HL-60 (cell line): ENCODE results near the gene FARP2.

Experiments
- GABPA ChIP-seq: IDR thresholded peaks from 2 replicates; pipeline ENCODE4 v1.6.1; 2012; ENCODE audit warnings: low read depth
- POLR2AphosphoS5 ChIP-seq: IDR thresholded peaks from 2 replicates; pipeline ENCODE4 v1.6.1; 2012; ENCODE audit warnings: low read depth
- SPI1 ChIP-seq: IDR thresholded peaks from 2 replicates; pipeline ENCODE4 v1.6.1; 2012; ENCODE audit warnings: low read depth, mild to moderate bottlenecking, borderline replicate concordance
- TF ChIP-seq, protein P1 (sequence below): IDR thresholded peaks from one replicate; pipeline ENCODE4 v1.5.1; 2011; ENCODE audit warnings: low read length, control low read depth, inconsistent platforms; ENCODE audit not compliant: insufficient read depth
- TF ChIP-seq, protein P2 (sequence below): IDR thresholded peaks from 2 replicates; pipeline ENCODE4 v1.6.1; 2012; ENCODE audit warnings: low read depth; ENCODE audit not compliant: insufficient replicate concordance

DNA sequence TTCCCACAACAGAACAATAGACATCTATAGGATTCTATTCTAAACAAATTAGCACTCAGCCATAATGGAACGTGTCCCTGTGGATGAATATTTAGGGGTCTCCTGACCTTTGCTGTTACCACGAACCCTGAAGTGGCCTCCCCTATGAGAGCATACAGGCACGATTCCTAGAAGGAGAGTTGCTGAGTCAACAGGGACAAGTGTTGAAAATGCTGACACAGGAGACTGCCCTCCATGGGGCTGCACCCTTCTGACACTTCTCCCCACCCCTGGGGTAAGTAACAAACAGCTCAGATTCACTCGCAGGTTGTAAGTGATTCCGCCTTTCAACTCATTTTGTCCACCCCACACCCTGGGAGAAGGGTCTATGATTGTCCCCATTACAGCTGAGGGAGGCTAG is 166.4 kb downstream of the FARP2 start:
- TF ChIP-seq, protein P1, sequence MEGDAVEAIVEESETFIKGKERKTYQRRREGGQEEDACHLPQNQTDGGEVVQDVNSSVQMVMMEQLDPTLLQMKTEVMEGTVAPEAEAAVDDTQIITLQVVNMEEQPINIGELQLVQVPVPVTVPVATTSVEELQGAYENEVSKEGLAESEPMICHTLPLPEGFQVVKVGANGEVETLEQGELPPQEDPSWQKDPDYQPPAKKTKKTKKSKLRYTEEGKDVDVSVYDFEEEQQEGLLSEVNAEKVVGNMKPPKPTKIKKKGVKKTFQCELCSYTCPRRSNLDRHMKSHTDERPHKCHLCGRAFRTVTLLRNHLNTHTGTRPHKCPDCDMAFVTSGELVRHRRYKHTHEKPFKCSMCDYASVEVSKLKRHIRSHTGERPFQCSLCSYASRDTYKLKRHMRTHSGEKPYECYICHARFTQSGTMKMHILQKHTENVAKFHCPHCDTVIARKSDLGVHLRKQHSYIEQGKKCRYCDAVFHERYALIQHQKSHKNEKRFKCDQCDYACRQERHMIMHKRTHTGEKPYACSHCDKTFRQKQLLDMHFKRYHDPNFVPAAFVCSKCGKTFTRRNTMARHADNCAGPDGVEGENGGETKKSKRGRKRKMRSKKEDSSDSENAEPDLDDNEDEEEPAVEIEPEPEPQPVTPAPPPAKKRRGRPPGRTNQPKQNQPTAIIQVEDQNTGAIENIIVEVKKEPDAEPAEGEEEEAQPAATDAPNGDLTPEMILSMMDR, result no peak
- TF ChIP-seq POLR2AphosphoS5 (no peak), GABPA (no peak), SPI1 (no peak)
- TF ChIP-seq, protein P2, sequence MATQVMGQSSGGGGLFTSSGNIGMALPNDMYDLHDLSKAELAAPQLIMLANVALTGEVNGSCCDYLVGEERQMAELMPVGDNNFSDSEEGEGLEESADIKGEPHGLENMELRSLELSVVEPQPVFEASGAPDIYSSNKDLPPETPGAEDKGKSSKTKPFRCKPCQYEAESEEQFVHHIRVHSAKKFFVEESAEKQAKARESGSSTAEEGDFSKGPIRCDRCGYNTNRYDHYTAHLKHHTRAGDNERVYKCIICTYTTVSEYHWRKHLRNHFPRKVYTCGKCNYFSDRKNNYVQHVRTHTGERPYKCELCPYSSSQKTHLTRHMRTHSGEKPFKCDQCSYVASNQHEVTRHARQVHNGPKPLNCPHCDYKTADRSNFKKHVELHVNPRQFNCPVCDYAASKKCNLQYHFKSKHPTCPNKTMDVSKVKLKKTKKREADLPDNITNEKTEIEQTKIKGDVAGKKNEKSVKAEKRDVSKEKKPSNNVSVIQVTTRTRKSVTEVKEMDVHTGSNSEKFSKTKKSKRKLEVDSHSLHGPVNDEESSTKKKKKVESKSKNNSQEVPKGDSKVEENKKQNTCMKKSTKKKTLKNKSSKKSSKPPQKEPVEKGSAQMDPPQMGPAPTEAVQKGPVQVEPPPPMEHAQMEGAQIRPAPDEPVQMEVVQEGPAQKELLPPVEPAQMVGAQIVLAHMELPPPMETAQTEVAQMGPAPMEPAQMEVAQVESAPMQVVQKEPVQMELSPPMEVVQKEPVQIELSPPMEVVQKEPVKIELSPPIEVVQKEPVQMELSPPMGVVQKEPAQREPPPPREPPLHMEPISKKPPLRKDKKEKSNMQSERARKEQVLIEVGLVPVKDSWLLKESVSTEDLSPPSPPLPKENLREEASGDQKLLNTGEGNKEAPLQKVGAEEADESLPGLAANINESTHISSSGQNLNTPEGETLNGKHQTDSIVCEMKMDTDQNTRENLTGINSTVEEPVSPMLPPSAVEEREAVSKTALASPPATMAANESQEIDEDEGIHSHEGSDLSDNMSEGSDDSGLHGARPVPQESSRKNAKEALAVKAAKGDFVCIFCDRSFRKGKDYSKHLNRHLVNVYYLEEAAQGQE, result no peak
